ENCODE measurements around the gene SYNE1. TPM values are rescaled to one million over a fixed set of nuclear protein-coding genes. Genes with fewer than 3 reads are reported as not detected.

Gene SYNE1
- total and polyA plus RNA-seq, 2 of the 8 experiments (the other 6 are each of a cell fraction or from before 2014, with no cell fraction given): 2.8 to 5.5 TPM

DNA sequence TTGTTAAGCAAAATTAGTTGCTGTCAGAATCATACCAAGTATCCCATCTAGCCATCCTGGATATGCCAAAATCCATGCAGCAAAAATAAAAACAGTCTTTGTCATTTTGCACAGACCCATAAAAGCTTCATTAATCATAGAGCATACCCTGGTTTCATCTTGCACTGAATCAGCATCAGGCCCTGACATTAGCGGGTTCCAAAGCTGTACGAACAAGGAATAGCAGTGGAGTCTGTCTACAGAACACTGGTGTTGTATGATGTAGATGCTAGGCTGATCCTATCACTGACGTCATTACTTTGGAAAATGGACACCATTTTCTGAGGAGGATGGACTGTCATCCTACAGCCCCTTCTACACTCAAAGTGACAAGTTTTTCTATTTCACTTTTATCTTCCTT lies 514.1 kb downstream of the SYNE1 start (continued):
- TF ChIP-seq, protein P1, sequence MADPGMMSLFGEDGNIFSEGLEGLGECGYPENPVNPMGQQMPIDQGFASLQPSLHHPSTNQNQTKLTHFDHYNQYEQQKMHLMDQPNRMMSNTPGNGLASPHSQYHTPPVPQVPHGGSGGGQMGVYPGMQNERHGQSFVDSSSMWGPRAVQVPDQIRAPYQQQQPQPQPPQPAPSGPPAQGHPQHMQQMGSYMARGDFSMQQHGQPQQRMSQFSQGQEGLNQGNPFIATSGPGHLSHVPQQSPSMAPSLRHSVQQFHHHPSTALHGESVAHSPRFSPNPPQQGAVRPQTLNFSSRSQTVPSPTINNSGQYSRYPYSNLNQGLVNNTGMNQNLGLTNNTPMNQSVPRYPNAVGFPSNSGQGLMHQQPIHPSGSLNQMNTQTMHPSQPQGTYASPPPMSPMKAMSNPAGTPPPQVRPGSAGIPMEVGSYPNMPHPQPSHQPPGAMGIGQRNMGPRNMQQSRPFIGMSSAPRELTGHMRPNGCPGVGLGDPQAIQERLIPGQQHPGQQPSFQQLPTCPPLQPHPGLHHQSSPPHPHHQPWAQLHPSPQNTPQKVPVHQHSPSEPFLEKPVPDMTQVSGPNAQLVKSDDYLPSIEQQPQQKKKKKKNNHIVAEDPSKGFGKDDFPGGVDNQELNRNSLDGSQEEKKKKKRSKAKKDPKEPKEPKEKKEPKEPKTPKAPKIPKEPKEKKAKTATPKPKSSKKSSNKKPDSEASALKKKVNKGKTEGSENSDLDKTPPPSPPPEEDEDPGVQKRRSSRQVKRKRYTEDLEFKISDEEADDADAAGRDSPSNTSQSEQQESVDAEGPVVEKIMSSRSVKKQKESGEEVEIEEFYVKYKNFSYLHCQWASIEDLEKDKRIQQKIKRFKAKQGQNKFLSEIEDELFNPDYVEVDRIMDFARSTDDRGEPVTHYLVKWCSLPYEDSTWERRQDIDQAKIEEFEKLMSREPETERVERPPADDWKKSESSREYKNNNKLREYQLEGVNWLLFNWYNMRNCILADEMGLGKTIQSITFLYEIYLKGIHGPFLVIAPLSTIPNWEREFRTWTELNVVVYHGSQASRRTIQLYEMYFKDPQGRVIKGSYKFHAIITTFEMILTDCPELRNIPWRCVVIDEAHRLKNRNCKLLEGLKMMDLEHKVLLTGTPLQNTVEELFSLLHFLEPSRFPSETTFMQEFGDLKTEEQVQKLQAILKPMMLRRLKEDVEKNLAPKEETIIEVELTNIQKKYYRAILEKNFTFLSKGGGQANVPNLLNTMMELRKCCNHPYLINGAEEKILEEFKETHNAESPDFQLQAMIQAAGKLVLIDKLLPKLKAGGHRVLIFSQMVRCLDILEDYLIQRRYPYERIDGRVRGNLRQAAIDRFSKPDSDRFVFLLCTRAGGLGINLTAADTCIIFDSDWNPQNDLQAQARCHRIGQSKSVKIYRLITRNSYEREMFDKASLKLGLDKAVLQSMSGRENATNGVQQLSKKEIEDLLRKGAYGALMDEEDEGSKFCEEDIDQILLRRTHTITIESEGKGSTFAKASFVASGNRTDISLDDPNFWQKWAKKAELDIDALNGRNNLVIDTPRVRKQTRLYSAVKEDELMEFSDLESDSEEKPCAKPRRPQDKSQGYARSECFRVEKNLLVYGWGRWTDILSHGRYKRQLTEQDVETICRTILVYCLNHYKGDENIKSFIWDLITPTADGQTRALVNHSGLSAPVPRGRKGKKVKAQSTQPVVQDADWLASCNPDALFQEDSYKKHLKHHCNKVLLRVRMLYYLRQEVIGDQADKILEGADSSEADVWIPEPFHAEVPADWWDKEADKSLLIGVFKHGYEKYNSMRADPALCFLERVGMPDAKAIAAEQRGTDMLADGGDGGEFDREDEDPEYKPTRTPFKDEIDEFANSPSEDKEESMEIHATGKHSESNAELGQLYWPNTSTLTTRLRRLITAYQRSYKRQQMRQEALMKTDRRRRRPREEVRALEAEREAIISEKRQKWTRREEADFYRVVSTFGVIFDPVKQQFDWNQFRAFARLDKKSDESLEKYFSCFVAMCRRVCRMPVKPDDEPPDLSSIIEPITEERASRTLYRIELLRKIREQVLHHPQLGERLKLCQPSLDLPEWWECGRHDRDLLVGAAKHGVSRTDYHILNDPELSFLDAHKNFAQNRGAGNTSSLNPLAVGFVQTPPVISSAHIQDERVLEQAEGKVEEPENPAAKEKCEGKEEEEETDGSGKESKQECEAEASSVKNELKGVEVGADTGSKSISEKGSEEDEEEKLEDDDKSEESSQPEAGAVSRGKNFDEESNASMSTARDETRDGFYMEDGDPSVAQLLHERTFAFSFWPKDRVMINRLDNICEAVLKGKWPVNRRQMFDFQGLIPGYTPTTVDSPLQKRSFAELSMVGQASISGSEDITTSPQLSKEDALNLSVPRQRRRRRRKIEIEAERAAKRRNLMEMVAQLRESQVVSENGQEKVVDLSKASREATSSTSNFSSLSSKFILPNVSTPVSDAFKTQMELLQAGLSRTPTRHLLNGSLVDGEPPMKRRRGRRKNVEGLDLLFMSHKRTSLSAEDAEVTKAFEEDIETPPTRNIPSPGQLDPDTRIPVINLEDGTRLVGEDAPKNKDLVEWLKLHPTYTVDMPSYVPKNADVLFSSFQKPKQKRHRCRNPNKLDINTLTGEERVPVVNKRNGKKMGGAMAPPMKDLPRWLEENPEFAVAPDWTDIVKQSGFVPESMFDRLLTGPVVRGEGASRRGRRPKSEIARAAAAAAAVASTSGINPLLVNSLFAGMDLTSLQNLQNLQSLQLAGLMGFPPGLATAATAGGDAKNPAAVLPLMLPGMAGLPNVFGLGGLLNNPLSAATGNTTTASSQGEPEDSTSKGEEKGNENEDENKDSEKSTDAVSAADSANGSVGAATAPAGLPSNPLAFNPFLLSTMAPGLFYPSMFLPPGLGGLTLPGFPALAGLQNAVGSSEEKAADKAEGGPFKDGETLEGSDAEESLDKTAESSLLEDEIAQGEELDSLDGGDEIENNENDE (IDR thresholded peaks at IDR 0.05; ENCODE audit: insufficient replicate concordance, low read length): no peak
- TF ChIP-seq BCL11A (IDR thresholded peaks at IDR 0.05; ENCODE audit: low read depth in 2 of 2, low read length in 2 of 2): no peak
- no peak for TF ChIP-seq KDM5A (IDR thresholded peaks at IDR 0.05; ENCODE audit: low read length)
- TF ChIP-seq TEAD4 (IDR thresholded peaks at IDR 0.05; ENCODE audit: low read depth, low read length): no peak
- TF ChIP-seq JUND (IDR thresholded peaks at IDR 0.05; ENCODE audit: low read length): no peak
- no peak for TF ChIP-seq TCF12 (IDR thresholded peaks at IDR 0.05; ENCODE audit: low read depth, low read length)
- no peak for TF ChIP-seq EGR1 (IDR thresholded peaks at IDR 0.05; ENCODE audit: borderline replicate concordance, low read depth, low read length)
- no peak for TF ChIP-seq CREB1 (IDR thresholded peaks at IDR 0.05)
- no peak for TF ChIP-seq TAF1 (IDR thresholded peaks at IDR 0.05; ENCODE audit: low read depth, low read length)
- no peak for TF ChIP-seq SRF (IDR thresholded peaks at IDR 0.05; ENCODE audit: low read depth, low read length)
- no peak for TF ChIP-seq POLR2AphosphoS5 (IDR thresholded peaks at IDR 0.05; ENCODE audit: low read depth, low read length)
- no peak for TF ChIP-seq CBX5 (IDR thresholded peaks at IDR 0.05; ENCODE audit: low read depth, low read length)

Measured in H1 (cell line).